Central memory CD8-positive, alpha-beta T cell (primary cell): ENCODE data around the gene APOE.

ENCODE experiments used
- ATAC-seq: fragments of 150-1000 bp; cut with Tn5 transposase; replicated peaks from 2 replicates; pipeline ENCODE4 v1.10.0; 2022; ENCODE audit warnings: mild to moderate bottlenecking, moderate FRiP score, moderate number of reproducible peaks; ENCODE audit not compliant: poor library complexity, severe bottlenecking; ENCODE audit errors: extremely low read depth
- DNase-seq, 2 donors: peaks; one replicate each; pipeline ENCODE4 v3.0.0; 2021; ENCODE audit warnings: low spot score in 2 of 2
- H3K27ac Mint-ChIP-seq: one replicate; pipeline ENCODE4 v1.8.0; 2022; ENCODE audit warnings: low read depth, mild to moderate bottlenecking, moderate library complexity, mixed read lengths
- H3K27me3 Mint-ChIP-seq: one replicate; pipeline ENCODE4 v1.8.0; 2022; ENCODE audit warnings: mixed read lengths
- H3K36me3 Mint-ChIP-seq: one replicate; pipeline ENCODE4 v1.8.0; 2022; ENCODE audit warnings: mild to moderate bottlenecking, moderate library complexity, mixed read lengths; ENCODE audit not compliant: insufficient read depth
- H3K4me1 Mint-ChIP-seq: one replicate; pipeline ENCODE4 v1.8.0; 2022; ENCODE audit warnings: mixed read lengths
- H3K4me3 Mint-ChIP-seq: one replicate; pipeline ENCODE4 v1.8.0; 2022; ENCODE audit warnings: mild to moderate bottlenecking, moderate library complexity, mixed read lengths
- H3K9me3 Mint-ChIP-seq: one replicate; pipeline ENCODE4 v1.8.0; 2022; ENCODE audit warnings: mixed read lengths

APOE gene

GRCh38 chr19:44889830-44890365, 15.7 kb upstream of the APOE start:
- H3K9me3 Mint-ChIP-seq, result no peaks in the 10 kb centered on the region
- H3K36me3 Mint-ChIP-seq, result peaks cover 23% of the 10 kb centered on the region
- peaks cover 33% of the 10 kb centered on the region for H3K4me1 Mint-ChIP-seq
- ATAC-seq, result no peak
- H3K4me3 Mint-ChIP-seq, result peak overlapping the region; percentile 77
- H3K27ac Mint-ChIP-seq, result peak overlapping the region; percentile 76
- DNase-seq, result no peak
- no peaks in the 10 kb centered on the region for H3K27me3 Mint-ChIP-seq

- DNase-seq, result peak; percentile 99 to 100
- no peaks in the 10 kb centered on the region for H3K9me3 Mint-ChIP-seq
- H3K27ac Mint-ChIP-seq, result peak overlapping the region; percentile 76
- peak overlapping the region; percentile 77 for H3K4me3 Mint-ChIP-seq
- peak; percentile 82 for ATAC-seq
- H3K36me3 Mint-ChIP-seq, result peaks cover 28% of the 10 kb centered on the region
- peaks cover 35% of the 10 kb centered on the region for H3K4me1 Mint-ChIP-seq
- no peaks in the 10 kb centered on the region for H3K27me3 Mint-ChIP-seq
Measured at GRCh38 chr19:44890366-44891015, 15.1 kb upstream of the APOE start.

- DNase-seq, result peak in 1 of 2 donors; percentile 94
Measured at GRCh38 chr19:44891016-44891882, 14.3 kb upstream of the APOE start, which contains the start of gene TOMM40. Gene TOMM40 (plus strand): TSS chr19:44891254. CDS start chr19:44891416, 162 bp downstream.

GRCh38 chr19:44892932-44893331, 12.7 kb upstream of the APOE start:
- Mint-ChIP-seq H3K36me3 (peaks cover 37% of the 10 kb centered on the region), H3K27ac (peak overlapping the region; percentile 5), H3K27me3 (no peaks in the 10 kb centered on the region), H3K9me3 (no peaks in the 10 kb centered on the region), H3K4me1 (peaks cover 35% of the 10 kb centered on the region), H3K4me3 (peak overlapping the region; percentile 77)
- DNase-seq (no peak), ATAC-seq (no peak)

More at GRCh38 chr19:44891016-44891882, 14.3 kb upstream of the APOE start, which contains the start of gene TOMM40:
- no peaks in the 10 kb centered on the region for H3K9me3 Mint-ChIP-seq
- peak within 1 kb of the TSS; percentile 77 for H3K4me3 Mint-ChIP-seq
- no peaks in the 10 kb centered on the region for H3K27me3 Mint-ChIP-seq
- no peak for ATAC-seq
- peaks cover 29% of the 10 kb centered on the region for H3K36me3 Mint-ChIP-seq
- H3K27ac Mint-ChIP-seq, result peak within 1 kb of the TSS; percentile 76
- H3K4me1 Mint-ChIP-seq, result peaks cover 35% of the 10 kb centered on the region

GRCh38 chr19:44893332-44894051, 12.1 kb upstream of the APOE start:
- DNase-seq (no peak), ATAC-seq (no peak)
- peaks cover 35% of the 10 kb centered on the region for H3K4me1 Mint-ChIP-seq
- H3K4me3 Mint-ChIP-seq, result peak overlapping the region; percentile 77
- peaks cover 39% of the 10 kb centered on the region for H3K36me3 Mint-ChIP-seq
- H3K27me3 Mint-ChIP-seq, result no peaks in the 10 kb centered on the region
- H3K27ac Mint-ChIP-seq, result peak overlapping the region; percentile 5
- no peaks in the 10 kb centered on the region for H3K9me3 Mint-ChIP-seq

DNA sequence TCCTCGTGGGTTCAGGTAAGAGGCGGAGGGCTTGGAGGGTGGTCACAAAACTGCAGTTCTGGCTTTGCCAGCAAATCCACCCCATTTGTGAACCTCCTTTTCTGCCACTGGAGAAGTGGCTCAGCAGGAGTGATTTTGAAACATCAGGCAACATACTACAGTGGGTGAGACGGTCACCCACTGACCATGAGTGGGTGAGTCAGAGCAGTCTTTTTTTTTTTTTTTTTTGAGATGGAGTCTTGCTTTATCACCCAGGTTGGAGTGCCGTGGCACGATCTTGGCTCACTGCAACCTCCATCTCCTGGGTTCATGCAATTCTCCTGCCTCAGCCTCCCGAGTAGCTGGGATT, 11.6 kb upstream of the APOE start:
- ATAC-seq (no peak), DNase-seq (no peak)
- Mint-ChIP-seq H3K36me3 (peaks cover 39% of the 10 kb centered on the region), H3K27ac (no peak overlapping the region), H3K27me3 (no peaks in the 10 kb centered on the region), H3K4me3 (no peak overlapping the region), H3K4me1 (peaks cover 33% of the 10 kb centered on the region), H3K9me3 (no peaks in the 10 kb centered on the region)

DNA sequence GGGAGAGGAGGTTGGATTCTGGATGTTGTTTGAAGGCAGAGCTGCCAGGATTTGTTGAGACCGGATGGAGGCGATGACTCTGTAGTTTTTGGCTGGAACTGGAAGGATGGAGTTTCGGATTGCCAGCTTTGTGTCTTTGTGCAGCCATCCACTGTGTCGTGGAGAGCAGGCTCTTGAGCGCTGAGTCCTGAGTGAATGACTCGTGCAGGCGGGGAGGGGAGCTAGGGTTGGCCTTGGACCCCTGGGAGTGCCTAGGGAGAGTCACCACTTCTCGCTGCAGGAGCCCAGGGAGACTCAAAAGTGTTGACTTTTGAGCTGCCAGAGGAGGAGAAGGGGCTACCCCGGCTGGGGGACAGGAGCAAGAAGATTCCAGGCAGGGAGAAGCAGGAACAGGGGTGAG, 10.7 kb upstream of the APOE start:
- H3K27me3 Mint-ChIP-seq, result no peaks in the 10 kb centered on the region
- no peak for ATAC-seq
- H3K4me3 Mint-ChIP-seq, result no peak overlapping the region
- no peak for DNase-seq
- peaks cover 40% of the 10 kb centered on the region for H3K36me3 Mint-ChIP-seq
- no peaks in the 10 kb centered on the region for H3K9me3 Mint-ChIP-seq
- H3K4me1 Mint-ChIP-seq, result peaks cover 29% of the 10 kb centered on the region
- no peak overlapping the region for H3K27ac Mint-ChIP-seq

- Mint-ChIP-seq H3K4me1 (peaks cover 10% of the 10 kb centered on the region), H3K9me3 (no peaks in the 10 kb centered on the region), H3K27ac (no peak overlapping the region), H3K4me3 (no peak overlapping the region), H3K36me3 (peaks cover 33% of the 10 kb centered on the region), H3K27me3 (no peaks in the 10 kb centered on the region)
- no peak for DNase-seq
- ATAC-seq, result no peak
Measured at GRCh38 chr19:44897835-44898234, 7.8 kb upstream of the APOE start.

DNA sequence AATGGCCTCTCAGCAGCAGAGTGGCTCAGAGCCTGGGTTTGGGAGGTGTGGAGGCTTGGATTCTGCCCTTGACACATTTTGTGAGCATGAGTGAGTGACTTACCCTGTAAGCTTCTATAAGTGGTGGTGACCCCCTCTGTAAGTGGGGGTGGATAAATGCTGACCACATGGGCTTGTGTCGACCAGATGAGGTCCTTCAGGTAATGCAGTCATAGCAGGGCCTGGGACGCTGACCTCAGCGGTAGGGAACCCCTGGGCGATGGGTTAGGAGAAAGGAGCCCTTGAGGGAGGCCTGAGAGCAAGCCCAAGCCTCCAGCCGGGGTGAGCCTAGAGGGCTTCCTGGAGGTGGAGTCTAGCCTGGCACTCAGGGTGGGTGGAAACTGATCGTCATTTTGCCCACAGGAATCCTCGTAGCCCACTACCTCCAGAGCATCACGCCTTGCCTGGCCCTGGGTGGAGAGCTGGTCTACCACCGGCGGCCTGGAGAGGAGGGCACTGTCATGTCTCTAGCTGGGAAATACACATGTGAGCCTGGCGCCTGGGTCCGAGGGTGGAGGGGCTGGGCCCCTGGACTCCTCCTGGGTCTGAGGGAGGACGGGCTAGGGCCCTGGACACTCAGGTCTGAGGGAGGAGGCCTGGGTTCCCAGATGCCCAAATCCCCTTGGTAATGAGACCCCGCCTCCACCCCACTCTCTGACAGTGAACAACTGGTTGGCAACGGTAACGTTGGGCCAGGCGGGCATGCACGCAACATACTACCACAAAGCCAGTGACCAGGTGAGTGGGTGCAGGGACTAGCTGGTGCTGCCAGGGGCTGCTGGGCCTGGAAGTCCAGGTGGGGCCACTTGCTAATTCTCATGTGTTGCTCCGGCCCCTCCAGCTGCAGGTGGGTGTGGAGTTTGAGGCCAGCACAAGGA, 5.0 kb upstream of the APOE start:
- ATAC-seq (no peak), DNase-seq (no peak)
- no peak overlapping the region for H3K4me3 Mint-ChIP-seq
- H3K36me3 Mint-ChIP-seq, result peaks cover 26% of the 10 kb centered on the region
- H3K27me3 Mint-ChIP-seq, result peaks cover 7% of the 10 kb centered on the region
- no peaks in the 10 kb centered on the region for H3K9me3 Mint-ChIP-seq
- H3K27ac Mint-ChIP-seq, result no peak overlapping the region
- no peaks in the 10 kb centered on the region for H3K4me1 Mint-ChIP-seq

- H3K27ac Mint-ChIP-seq, result no peak overlapping the region
- H3K9me3 Mint-ChIP-seq, result no peaks in the 10 kb centered on the region
- H3K36me3 Mint-ChIP-seq, result peaks cover 17% of the 10 kb centered on the region
- ATAC-seq, result no peak
- H3K4me1 Mint-ChIP-seq, result peaks cover 6% of the 10 kb centered on the region
- H3K27me3 Mint-ChIP-seq, result peaks cover 29% of the 10 kb centered on the region
- DNase-seq, result no peak
- H3K4me3 Mint-ChIP-seq, result no peak overlapping the region
Measured at GRCh38 chr19:44903216-44903601, 2.4 kb upstream of the APOE start.

- H3K4me1 Mint-ChIP-seq, result peaks cover 6% of the 10 kb centered on the region
- ATAC-seq (peak; percentile 64), DNase-seq (peak; percentile 53 to 74)
- peaks cover 29% of the 10 kb centered on the region for H3K27me3 Mint-ChIP-seq
- no peak overlapping the region for H3K4me3 Mint-ChIP-seq
- no peak overlapping the region for H3K27ac Mint-ChIP-seq
- peaks cover 16% of the 10 kb centered on the region for H3K36me3 Mint-ChIP-seq
- H3K9me3 Mint-ChIP-seq, result no peaks in the 10 kb centered on the region
Measured at GRCh38 chr19:44903602-44904425, 1.8 kb upstream of the APOE start.
